ENCODE data around the gene OPRPN.

DNA sequence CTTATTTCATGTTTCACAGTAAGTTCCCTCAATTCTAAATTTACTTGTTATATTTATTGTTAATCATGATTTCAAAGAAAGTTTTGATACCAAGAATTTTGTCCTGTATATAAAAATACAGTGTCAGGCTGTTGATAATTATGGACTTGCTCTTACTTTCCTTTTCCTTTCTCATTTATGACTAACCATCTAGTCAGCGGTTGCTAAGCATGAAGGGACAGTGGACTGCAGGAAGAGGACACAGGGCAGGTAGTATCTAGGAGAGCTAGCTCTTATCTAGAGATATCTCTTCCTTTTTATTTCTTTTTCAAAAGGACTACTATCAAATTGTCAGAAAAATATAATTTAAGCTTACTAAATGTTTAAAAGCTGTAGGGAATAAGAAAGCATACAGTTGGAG is 1.6 kb downstream of the OPRPN start:
- TF ChIP-seq, protein P1, sequence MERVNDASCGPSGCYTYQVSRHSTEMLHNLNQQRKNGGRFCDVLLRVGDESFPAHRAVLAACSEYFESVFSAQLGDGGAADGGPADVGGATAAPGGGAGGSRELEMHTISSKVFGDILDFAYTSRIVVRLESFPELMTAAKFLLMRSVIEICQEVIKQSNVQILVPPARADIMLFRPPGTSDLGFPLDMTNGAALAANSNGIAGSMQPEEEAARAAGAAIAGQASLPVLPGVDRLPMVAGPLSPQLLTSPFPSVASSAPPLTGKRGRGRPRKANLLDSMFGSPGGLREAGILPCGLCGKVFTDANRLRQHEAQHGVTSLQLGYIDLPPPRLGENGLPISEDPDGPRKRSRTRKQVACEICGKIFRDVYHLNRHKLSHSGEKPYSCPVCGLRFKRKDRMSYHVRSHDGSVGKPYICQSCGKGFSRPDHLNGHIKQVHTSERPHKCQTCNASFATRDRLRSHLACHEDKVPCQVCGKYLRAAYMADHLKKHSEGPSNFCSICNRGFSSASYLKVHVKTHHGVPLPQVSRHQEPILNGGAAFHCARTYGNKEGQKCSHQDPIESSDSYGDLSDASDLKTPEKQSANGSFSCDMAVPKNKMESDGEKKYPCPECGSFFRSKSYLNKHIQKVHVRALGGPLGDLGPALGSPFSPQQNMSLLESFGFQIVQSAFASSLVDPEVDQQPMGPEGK (CRISPR knock-in tag; IDR thresholded peaks at IDR 0.05; ENCODE audit: borderline replicate concordance), result no peak
- TF ChIP-seq ZNF565 (CRISPR knock-in tag; conservative IDR thresholded peaks at IDR 0.05; ENCODE audit: low read depth) (no peak), RARB (CRISPR knock-in tag; IDR thresholded peaks at IDR 0.05) (no peak), ZNF70 (CRISPR knock-in tag; IDR thresholded peaks at IDR 0.05) (no peak), CSDC2 (CRISPR knock-in tag; IDR thresholded peaks at IDR 0.05) (no peak), TOX (CRISPR knock-in tag; IDR thresholded peaks at IDR 0.05; ENCODE audit: borderline replicate concordance) (no peak), ZFP30 (CRISPR knock-in tag; IDR thresholded peaks at IDR 0.05) (no peak), ARNTL (CRISPR knock-in tag; IDR thresholded peaks at IDR 0.05; ENCODE audit: borderline replicate concordance, low read depth) (no peak)
- TF ChIP-seq, protein P2, sequence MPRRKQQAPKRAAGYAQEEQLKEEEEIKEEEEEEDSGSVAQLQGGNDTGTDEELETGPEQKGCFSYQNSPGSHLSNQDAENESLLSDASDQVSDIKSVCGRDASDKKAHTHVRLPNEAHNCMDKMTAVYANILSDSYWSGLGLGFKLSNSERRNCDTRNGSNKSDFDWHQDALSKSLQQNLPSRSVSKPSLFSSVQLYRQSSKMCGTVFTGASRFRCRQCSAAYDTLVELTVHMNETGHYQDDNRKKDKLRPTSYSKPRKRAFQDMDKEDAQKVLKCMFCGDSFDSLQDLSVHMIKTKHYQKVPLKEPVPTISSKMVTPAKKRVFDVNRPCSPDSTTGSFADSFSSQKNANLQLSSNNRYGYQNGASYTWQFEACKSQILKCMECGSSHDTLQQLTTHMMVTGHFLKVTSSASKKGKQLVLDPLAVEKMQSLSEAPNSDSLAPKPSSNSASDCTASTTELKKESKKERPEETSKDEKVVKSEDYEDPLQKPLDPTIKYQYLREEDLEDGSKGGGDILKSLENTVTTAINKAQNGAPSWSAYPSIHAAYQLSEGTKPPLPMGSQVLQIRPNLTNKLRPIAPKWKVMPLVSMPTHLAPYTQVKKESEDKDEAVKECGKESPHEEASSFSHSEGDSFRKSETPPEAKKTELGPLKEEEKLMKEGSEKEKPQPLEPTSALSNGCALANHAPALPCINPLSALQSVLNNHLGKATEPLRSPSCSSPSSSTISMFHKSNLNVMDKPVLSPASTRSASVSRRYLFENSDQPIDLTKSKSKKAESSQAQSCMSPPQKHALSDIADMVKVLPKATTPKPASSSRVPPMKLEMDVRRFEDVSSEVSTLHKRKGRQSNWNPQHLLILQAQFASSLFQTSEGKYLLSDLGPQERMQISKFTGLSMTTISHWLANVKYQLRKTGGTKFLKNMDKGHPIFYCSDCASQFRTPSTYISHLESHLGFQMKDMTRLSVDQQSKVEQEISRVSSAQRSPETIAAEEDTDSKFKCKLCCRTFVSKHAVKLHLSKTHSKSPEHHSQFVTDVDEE (CRISPR knock-in tag; IDR thresholded peaks at IDR 0.05), result no peak
- TF ChIP-seq, protein P3, sequence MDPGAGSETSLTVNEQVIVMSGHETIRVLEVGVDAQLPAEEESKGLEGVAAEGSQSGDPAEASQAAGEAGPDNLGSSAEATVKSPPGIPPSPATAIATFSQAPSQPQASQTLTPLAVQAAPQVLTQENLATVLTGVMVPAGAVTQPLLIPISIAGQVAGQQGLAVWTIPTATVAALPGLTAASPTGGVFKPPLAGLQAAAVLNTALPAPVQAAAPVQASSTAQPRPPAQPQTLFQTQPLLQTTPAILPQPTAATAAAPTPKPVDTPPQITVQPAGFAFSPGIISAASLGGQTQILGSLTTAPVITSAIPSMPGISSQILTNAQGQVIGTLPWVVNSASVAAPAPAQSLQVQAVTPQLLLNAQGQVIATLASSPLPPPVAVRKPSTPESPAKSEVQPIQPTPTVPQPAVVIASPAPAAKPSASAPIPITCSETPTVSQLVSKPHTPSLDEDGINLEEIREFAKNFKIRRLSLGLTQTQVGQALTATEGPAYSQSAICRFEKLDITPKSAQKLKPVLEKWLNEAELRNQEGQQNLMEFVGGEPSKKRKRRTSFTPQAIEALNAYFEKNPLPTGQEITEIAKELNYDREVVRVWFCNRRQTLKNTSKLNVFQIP (CRISPR knock-in tag; IDR thresholded peaks at IDR 0.05; ENCODE audit: borderline replicate concordance, low read depth), result no peak
- TF ChIP-seq, protein P4, sequence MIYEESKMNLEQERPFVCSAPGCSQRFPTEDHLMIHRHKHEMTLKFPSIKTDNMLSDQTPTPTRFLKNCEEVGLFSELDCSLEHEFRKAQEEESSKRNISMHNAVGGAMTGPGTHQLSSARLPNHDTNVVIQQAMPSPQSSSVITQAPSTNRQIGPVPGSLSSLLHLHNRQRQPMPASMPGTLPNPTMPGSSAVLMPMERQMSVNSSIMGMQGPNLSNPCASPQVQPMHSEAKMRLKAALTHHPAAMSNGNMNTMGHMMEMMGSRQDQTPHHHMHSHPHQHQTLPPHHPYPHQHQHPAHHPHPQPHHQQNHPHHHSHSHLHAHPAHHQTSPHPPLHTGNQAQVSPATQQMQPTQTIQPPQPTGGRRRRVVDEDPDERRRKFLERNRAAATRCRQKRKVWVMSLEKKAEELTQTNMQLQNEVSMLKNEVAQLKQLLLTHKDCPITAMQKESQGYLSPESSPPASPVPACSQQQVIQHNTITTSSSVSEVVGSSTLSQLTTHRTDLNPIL (CRISPR knock-in tag; IDR thresholded peaks at IDR 0.05; ENCODE audit: low read depth), result no peak
